GM18867 (cell line): Measurements from ENCODE around the gene CEP57.

Experiments used
- ATAC-seq: cut with Tn5 transposase; IDR thresholded peaks from one replicate; pipeline ENCODE4 v1.9.1; 2021; ENCODE audit warnings: mild to moderate bottlenecking, moderate library complexity; ENCODE audit not compliant: unreplicated experiment

Gene CEP57

DNA sequence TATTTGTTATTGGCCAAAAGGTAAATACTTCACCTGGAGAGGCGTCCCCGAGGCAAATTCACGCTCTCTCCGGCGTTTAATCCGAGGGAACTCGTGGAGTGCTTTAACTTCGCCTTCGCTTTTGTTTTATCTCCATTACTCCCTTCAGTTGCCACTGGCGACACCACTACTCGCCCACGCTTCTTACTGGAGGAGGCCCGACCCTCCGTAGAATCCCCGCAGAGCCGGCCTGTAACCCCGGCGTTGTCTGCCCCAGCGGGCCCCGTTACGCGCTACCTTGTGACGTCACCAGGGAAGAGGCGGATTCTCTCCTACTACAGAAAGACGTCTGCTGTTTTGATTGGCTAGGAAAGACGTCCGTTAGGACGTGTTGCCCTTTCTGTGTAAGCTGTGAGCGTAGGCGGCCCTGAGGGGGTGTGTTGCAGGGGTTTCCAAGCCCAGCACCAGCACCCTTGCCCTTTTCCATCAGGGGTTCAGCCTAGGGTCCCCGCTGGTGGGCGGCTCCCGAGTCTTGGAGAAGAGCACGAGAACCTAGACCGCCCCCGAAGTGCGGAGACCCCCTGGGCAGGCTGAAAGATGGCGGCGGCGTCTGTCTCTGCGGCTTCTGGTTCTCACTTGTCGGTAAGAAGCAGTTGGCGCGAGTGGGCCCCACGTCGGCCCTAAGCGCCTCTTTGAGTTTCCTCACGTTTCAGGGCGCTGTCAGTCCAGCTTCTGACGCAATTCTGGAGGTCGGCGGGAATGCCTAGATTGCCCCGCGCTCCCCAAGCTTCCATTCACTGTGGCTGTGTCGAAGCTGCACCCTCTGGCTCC lies at the start of gene CEP57:
CEP57 (plus strand) TSS at position 376 of the 810 bp plus-strand sequence; CDS start at position 577, 201 bp downstream.
- ATAC-seq, result peak; percentile 71

DNA sequence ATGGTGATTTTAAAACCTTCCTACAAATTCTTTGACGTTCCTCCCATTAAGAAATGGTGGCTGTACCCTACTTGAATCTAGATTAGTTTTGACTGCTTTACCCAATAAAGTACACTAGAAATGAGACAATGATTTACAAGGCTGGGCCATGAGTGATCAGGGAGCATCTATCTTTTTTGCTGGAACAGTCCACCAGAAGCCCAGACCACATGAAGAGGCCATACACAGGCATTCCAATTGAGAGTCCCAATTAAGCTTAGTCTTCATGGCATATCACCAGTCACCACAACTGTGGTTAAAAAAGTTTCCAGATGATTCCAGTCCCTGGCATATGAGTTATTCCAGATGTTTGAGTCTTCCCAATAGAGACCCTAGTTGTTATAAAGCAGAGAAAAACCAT lies 40.2 kb upstream of the CEP57 start:
- no peak for ATAC-seq

- ATAC-seq, result no peak
Observed at GRCh38 chr11:95751515-95751914, 38.8 kb upstream of the CEP57 start.

DNA sequence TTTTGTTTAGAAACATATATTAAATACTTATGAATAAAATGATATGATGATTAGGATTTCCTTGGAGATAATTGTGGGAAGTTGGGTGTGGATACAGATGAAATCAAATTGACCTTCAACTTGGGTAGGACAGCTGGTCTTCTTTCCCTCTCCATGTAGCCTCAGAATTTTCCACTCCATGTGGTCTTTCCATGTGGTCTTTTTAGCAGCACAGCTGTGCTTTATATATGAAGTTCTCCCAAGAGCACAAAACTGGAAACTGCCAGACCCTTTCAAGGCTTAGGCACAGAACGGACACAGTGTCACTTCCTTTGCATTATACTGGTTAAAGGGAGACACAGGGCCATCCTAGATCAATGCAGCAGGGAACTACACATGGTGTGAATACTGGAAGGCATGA lies 29.4 kb upstream of the CEP57 start:
- no peak for ATAC-seq

DNA sequence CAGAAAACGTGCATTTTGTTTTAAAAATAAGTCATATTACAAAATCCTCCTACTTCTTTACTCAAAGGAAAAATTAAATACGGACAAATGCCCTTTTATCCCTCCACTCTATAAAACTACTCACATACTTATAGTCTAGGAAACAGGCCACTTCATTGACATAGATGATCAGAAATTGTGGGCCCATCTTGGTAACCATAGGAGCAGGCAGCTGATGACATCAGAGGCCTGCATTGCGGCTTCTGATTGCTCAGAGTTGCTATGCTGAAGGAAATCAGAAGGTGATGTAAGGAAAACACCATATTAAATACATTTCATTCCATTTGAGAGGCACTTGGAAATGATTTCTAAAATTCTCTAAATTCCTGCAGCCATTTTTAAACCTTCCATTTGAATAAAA lies 27.8 kb upstream of the CEP57 start:
- no peak for ATAC-seq

GRCh38 chr11:95764267-95764898 lies 25.9 kb upstream of the CEP57 start:
- ATAC-seq, result peak; percentile 81

GRCh38 chr11:95766701-95767100 lies 23.6 kb upstream of the CEP57 start:
- ATAC-seq, result no peak

DNA sequence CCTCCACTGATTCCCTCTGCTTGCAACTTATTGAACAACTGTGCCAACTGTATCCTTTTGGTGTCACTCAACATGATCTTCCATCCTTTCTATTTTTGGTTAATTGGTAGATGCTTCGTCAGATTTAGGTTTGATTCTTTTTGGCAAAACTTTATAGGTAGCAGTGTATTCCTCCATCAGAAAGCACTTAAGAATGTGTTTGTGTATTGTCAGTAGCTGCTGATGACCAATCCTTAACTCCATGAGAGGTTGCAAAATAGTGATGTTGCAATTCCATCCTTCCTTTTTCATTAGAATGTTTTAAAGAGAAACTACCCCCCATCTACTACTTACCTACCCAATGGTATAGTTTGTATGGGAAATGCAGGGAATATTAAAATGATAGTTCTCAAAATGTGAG lies 22.8 kb upstream of the CEP57 start:
- no peak for ATAC-seq

GRCh38 chr11:95768521-95768920 lies 21.8 kb upstream of the CEP57 start:
- ATAC-seq, result no peak

- ATAC-seq, result no peak
Observed at GRCh38 chr11:95776859-95777258, 13.4 kb upstream of the CEP57 start.

DNA sequence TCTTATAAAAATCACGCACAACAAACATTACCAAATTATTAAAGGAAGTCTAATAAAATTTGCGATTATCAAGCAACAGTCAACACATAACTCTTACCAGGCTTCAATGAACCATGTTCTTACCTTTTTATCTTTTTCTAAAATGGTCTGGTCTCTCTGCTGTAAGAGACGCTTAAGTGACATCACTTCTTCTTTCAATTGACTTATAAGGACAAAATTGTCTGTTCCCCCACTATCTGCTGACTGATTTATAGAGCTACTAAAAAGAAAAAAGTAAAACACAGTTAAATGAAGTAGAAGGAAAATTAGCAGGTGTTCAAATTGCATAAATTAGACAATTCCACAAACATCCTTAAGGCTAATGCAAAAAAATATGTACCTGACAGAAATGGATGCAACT lies 11.6 kb upstream of the CEP57 start:
- no peak for ATAC-seq

GRCh38 chr11:95780544-95780943 lies 9.8 kb upstream of the CEP57 start:
- ATAC-seq, result no peak

DNA sequence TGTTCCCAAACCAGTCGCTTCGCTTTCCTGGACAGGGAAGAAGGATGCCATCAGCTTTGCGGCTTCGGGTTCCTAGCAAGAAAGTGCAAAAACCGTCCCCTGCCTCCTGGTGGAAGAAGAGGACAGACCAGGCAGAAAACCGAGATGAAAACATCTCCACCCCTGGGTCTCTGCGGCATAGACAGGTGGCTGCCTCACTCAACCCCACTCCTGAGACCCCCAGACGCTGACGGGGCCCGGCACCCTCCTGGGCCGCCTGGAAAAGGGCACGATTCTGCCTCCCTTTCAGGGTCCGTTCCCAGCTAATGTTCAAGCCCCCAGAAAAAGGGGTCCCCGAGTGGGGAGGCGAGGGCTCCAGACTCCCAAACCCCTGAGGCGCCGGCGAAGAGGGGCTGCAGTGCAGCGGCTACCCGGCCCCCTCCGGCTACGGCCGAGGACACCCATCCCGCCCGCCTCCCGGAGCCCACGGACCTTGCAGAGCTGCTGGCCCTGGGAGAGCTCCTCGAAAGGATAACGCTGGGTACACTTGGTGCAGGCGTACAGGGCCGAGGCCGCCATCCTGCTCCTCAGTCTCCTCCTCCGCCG lies 1.3 kb upstream of the CEP57 start:
- ATAC-seq, result no peak

DNA sequence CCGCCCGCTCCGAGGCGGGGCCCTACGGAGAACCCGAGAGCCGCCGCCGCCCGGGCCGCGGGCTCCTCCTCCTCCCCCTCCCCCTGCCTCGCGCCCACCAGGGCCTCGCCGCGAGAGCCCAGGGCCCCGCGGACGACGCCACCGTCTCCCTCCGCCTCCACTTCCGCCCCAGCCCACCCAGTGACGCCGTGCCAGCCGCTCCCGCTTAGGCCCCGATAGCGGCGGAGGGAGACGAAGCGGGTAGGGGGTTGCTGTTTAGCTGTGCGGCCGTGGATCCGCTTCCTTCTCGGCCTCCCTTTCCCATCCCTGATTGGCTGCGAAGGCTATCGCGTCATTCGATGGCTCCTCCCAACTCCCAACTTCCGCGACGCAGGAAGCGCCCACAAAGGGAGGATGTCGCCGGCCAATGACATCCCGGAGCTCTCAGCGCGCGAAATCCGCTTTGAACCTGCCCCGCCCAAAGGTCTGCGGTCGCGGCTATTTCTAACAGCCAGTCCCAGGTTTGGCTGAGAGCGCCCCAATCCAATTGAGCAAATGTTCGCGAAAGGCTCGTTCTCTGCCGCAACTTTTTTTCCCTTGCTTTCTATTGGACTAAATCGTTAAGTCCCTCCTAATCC lies 684 bp upstream of the CEP57 start, which contains the start of gene FAM76B:
FAM76B (minus strand) TSS at position 277 of the 617 bp plus-strand sequence. CDS start 304 bp downstream, outside the sequence.
- peak; percentile 72 for ATAC-seq

DNA sequence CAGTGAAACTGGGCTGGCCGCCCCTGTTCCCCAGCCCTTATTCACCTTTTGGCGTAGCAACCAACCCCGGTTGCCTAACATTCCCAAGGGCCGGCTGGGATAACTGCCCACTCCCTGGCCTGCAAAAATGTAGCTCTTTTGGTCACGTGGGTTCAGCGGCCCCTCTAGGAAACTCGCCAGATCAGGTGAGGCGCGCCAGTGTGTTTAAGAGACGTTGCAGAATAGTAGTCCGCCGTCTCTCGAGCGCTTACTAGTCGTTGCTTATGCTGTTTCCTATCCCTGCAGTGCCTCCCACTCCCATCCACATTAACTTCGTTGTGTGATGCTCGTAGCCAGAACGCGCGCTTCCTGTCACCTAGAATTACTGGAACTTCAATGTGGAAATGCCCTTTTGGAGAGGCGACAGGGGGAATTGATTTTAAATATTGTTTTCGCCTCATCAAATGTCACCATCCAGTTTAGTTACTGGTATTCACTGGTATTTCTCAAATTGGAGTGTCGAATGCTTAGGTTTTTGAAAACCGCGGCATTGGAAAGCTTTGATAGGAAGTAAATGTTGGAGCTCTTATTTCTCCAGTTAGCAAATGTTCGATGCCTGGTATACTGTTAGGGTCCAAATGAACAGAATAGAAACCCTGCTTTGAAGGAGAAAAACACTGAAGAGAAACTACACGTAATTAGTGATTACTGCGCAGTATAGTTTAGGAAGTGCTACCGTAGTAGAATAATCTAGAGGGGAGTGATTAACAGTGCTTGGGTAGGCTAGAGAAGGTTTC lies 823 bp downstream of the CEP57 start:
- ATAC-seq, result peak; percentile 9

DNA sequence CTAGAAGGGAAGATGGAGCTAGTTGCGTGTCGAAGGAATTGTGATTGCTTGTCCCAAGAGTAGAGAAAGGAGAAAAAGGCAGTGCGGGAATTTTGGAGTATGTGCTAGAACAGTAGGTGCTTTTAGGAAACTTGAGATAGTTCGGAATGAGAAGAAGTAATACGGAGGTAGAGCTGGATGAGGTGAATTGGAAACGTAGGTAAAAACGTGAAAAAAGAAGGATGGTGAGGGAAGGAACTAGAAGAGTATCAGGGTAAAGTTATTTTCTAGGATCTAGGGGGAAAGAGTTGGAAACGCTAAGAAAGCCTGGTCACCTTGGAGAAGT lies 1.4 kb downstream of the CEP57 start:
- ATAC-seq, result no peak

- ATAC-seq, result no peak
Observed at GRCh38 chr11:95792200-95792599, 1.9 kb downstream of the CEP57 start.

GRCh38 chr11:95792700-95793099 lies 2.4 kb downstream of the CEP57 start:
- no peak for ATAC-seq

DNA sequence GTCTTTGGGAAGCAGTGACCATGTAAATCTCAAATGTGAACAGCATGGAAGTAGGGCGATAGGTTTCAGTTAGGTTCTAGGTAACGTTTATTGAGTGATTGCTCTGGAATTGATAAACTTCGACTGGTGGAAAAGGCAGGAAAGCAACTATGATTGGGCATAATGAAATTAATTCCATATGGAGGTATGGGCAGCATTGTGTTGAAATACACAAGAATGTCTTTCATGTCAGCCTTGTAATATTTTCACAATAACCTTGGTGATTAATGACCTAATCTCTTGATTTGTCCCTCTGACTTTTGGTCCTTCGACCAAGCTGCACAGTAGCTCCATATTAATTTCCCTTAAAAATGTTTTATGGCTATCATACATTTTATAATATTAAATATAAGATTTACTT lies 2.8 kb downstream of the CEP57 start:
- no peak for ATAC-seq

GRCh38 chr11:95794086-95794485 lies 3.8 kb downstream of the CEP57 start:
- no peak for ATAC-seq
